Body of pancreas (tissue), 4 donors: ENCODE data around the gene ADIPOR1. TPM values are rescaled to one million over a fixed set of nuclear protein-coding genes. Genes with fewer than 3 reads are reported as not detected.

Source experiments
- ATAC-seq: fragments of 150-250 bp; one replicate; pipeline ENCODE4 v1.9.1; 2016
- DNase-seq, 4 donors: peaks; one replicate each; pipeline ENCODE4 v3.0.0-alpha.2; 2019
- H3K27ac ChIP-seq, 4 donors: fragments of 200-600 bp; sonication (generic); 1 replicate in 3 of 4; 2 replicates in 1 of 4; pipeline versions ENCODE4 v1.5.1 to v1.6.1; 2016 to 2019; ENCODE audit warnings: mild to moderate bottlenecking in 1 of 4, mixed read lengths in 1 of 4, moderate library complexity in 1 of 4
- H3K27me3 ChIP-seq, 2 donors: fragments of 200-600 bp; sonication (generic); one replicate each; pipeline ENCODE4 v1.6.0; 2016; ENCODE audit warnings: mild to moderate bottlenecking in 1 of 2
- H3K36me3 ChIP-seq, 2 donors: fragments of 200-600 bp; sonication (generic); replicated peaks in 1 of 2; 2 replicates each; pipeline ENCODE4 v1.5.1; 2016; ENCODE audit warnings: low read depth in 2 of 2; ENCODE audit not compliant: insufficient read depth in 1 of 2
- H3K4me1 ChIP-seq: fragments of 200-600 bp; sonication (generic); one replicate; pipeline ENCODE4 v1.6.0; 2016
- H3K4me3 ChIP-seq, 2 donors: fragments of 200-600 bp; sonication (generic); 1 replicate in 1 of 2; 2 replicates in 1 of 2; pipeline ENCODE4 v1.5.1; 2016 to 2019
- H3K9me3 ChIP-seq, 3 donors: fragments of 200-600 bp; sonication (generic); 1 replicate in 2 of 3; 2 replicates in 1 of 3; pipeline ENCODE4 v1.5.1; 2016
- POLR2A ChIP-seq, 3 donors: fragments of 450-650 bp; IDR thresholded peaks; one replicate each; pipeline ENCODE4 v1.6.1; 2016; ENCODE audit warnings: antibody characterized with exemption in 3 of 3, mild to moderate bottlenecking in 2 of 3
- WGBS, 2 donors: methylation state at CpG; one replicate each; pipeline ENCODE4 v1.1.5; 2017; 5-methylcytosine and 5-hydroxymethylcytosine counted together
- intact Hi-C: fragments of 100-400 bp; cut with DNase I; formaldehyde crosslinking; loops from one replicate; pipeline ENCODE4 v1.15.1; 2023
- total RNA-seq, 2 donors: library from RNA; depleted of rRNA; stranded (reverse); fragments of >200 nt; gene quantifications; one replicate each; pipeline ENCODE4 v1.1.0, GENCODE V29; 2016
- TF ChIP-seq, protein P1 (sequence below), 7 experiments: fragments of 450-650 bp in 4 of 7; fragments of 200-600 bp in 3 of 7; sonication (generic) in 3 of 7; IDR thresholded peaks; one replicate each; pipeline ENCODE4 v1.5.1; 2016 to 2019; ENCODE audit warnings: antibody characterized with exemption in 7 of 7

Gene ADIPOR1
- total RNA-seq, 2 donors from 2014 or later = 38.6 to 52.4 TPM

- Histone ChIP-seq H3K9me3 (no peaks in the 10 kb centered on the region), H3K4me1 (peaks cover 33% of the 10 kb centered on the region), H3K4me3 (peak overlapping the region; percentile 89 to 94), H3K36me3 (peaks cover 0 to 7% of the 10 kb centered on the region in 2 donors), H3K27me3 (no peaks in the 10 kb centered on the region), H3K27ac (peak overlapping the region; percentile 79 to 91 (median 85))
- peak in 1 of 4 donors; percentile 10 for DNase-seq
- peak; percentile 1 for ATAC-seq
- intact Hi-C loops = no loop called here
- TF ChIP-seq POLR2A (IDR thresholded peaks at IDR 0.05) = no peak
- TF ChIP-seq, protein P1, sequence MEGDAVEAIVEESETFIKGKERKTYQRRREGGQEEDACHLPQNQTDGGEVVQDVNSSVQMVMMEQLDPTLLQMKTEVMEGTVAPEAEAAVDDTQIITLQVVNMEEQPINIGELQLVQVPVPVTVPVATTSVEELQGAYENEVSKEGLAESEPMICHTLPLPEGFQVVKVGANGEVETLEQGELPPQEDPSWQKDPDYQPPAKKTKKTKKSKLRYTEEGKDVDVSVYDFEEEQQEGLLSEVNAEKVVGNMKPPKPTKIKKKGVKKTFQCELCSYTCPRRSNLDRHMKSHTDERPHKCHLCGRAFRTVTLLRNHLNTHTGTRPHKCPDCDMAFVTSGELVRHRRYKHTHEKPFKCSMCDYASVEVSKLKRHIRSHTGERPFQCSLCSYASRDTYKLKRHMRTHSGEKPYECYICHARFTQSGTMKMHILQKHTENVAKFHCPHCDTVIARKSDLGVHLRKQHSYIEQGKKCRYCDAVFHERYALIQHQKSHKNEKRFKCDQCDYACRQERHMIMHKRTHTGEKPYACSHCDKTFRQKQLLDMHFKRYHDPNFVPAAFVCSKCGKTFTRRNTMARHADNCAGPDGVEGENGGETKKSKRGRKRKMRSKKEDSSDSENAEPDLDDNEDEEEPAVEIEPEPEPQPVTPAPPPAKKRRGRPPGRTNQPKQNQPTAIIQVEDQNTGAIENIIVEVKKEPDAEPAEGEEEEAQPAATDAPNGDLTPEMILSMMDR (IDR thresholded peaks at IDR 0.05) = no peak
- 39 to 56% methylated on average over 6 to 18 of the region's 18 CpGs for WGBS, 2 donors
These were observed 8.1 kb upstream of the ADIPOR1 start for GRCh38 chr1:202966006-202966898.

GRCh38 chr1:202965422-202965821 lies 7.3 kb upstream of the ADIPOR1 start:
- no peak for TF ChIP-seq POLR2A (IDR thresholded peaks at IDR 0.05)
- peak overlapping the region in 1 of 4 donors; percentile 12 for H3K27ac ChIP-seq
- peaks cover 33% of the 10 kb centered on the region for H3K4me1 ChIP-seq
- no peaks in the 10 kb centered on the region for H3K9me3 ChIP-seq
- H3K4me3 ChIP-seq = no peak overlapping the region
- intact Hi-C loops = no loop called here
- WGBS, 2 donors = 75% methylated on average over 3 of the region's 3 CpGs
- no peak for DNase-seq
- H3K36me3 ChIP-seq = peaks cover 0 to 7% of the 10 kb centered on the region in 2 donors
- H3K27me3 ChIP-seq = no peaks in the 10 kb centered on the region
- ATAC-seq = no peak

- peaks cover 33% of the 10 kb centered on the region for H3K4me1 ChIP-seq
- ATAC-seq (no peak), DNase-seq (peak in 3 of 4 donors; percentile 16 to 69 (median 21))
- intact Hi-C loops = no loop called here
- WGBS, 2 donors = 68 to 71% methylated on average over 6 of the region's 6 CpGs
- peak overlapping the region in 1 of 4 donors; percentile 12 for H3K27ac ChIP-seq
- no peaks in the 10 kb centered on the region for H3K9me3 ChIP-seq
- H3K36me3 ChIP-seq = peaks cover 0 to 7% of the 10 kb centered on the region in 2 donors
- H3K27me3 ChIP-seq = no peaks in the 10 kb centered on the region
- no peak overlapping the region for H3K4me3 ChIP-seq
- no peak for TF ChIP-seq POLR2A (IDR thresholded peaks at IDR 0.05)
- TF ChIP-seq, protein P1 (IDR thresholded peaks at IDR 0.05) = no peak
These were observed 6.8 kb upstream of the ADIPOR1 start for GRCh38 chr1:202964791-202965410.

- ATAC-seq (no peak), DNase-seq (no peak)
- peaks cover 30% of the 10 kb centered on the region for H3K4me1 ChIP-seq
- intact Hi-C loops = no loop called here
- H3K27me3 ChIP-seq = no peaks in the 10 kb centered on the region
- whole genome bisulfite sequencing, 2 donors = 89 to 94% methylated on average over 5 of the region's 5 CpGs
- no peak for TF ChIP-seq POLR2A (IDR thresholded peaks at IDR 0.05)
- TF ChIP-seq, protein P1 (IDR thresholded peaks at IDR 0.05) = no peak
- H3K27ac ChIP-seq = no peak overlapping the region
- H3K36me3 ChIP-seq = peaks cover 0 to 7% of the 10 kb centered on the region in 2 donors
- no peak overlapping the region for H3K4me3 ChIP-seq
- H3K9me3 ChIP-seq = no peaks in the 10 kb centered on the region
These were observed 3.2 kb upstream of the ADIPOR1 start for GRCh38 chr1:202961220-202961880.

- ATAC-seq = no peak
- Histone ChIP-seq H3K36me3 (peaks cover 0 to 7% of the 10 kb centered on the region in 2 donors), H3K9me3 (no peaks in the 10 kb centered on the region), H3K4me3 (no peak overlapping the region), H3K27me3 (no peaks in the 10 kb centered on the region), H3K27ac (peak overlapping the region in 2 of 4 donors; percentile 88 to 92), H3K4me1 (peaks cover 34% of the 10 kb centered on the region)
- 8 to 45% methylated on average over 1 of the region's 1 CpG for WGBS, 2 donors
- intact Hi-C loops = no loop called here
- no peak for DNase-seq
- no peak for TF ChIP-seq POLR2A (IDR thresholded peaks at IDR 0.05)
- TF ChIP-seq, protein P1 (IDR thresholded peaks at IDR 0.05) = no peak
These were observed 1.1 kb upstream of the ADIPOR1 start for GRCh38 chr1:202959276-202959620.
